ENCODE data around the gene CHD9NB. TPM values are rescaled to one million over a fixed set of nuclear protein-coding genes. Genes with fewer than 3 reads are reported as not detected.

Gene CHD9NB
- total RNA-seq, 2 experiments from 2014 or later = 0.17 to 0.42 TPM

DNA sequence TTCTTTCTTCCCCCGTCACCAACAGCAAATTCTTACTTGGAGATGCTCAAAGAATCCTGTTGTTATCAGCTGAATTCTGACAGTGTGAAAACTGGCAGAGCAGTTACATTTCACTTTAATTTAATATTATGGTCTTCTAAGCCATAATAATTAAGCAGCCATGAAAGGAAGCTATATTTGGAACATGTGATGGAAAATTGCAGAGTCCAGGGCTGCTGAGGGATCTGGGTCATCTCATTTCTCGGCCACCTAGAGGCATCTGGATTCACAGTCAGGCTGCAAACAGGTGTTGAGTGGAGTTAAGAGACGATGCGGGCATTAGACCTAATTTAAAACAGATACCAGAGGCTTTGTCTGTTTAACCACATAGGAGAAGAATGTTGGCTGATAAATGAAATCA is 38.4 kb downstream of the CHD9NB start:
- POLR2A ChIA-PET = no interaction called here
- Mint-ChIP-seq H3K4me3 (no peak overlapping the region), H3K9me3 (no peaks in the 10 kb centered on the region), H3K27me3 (peaks cover 5% of the 10 kb centered on the region), H3K4me1 (no peaks in the 10 kb centered on the region), H3K27ac (no peak overlapping the region), H3K36me3 (no peaks in the 10 kb centered on the region)
- no peak for DNase-seq
- no peak for ATAC-seq (ENCODE audit: low read depth)

DNA sequence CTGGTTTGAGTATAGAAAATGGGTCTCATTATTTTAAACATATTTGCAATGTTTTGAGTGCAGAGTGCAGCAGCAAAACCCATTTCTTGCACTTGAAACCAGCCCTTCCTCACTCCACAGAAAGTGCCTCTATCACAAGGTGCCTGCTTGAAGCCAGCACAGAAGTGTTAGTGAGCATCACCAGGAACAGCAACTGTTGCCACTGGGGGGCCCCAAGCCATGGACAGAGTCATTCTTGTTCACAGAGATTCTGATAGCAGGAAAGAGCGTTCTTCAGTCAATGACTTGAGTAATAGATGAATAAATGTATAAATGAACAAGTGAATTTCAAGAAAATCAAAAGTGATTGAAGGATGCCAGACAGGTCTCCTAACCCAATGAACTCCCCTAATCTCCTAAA is 45.6 kb downstream of the CHD9NB start:
- H3K27ac Mint-ChIP-seq = no peak overlapping the region
- DNase-seq = no peak
- POLR2A ChIA-PET = no interaction called here
- no peak for ATAC-seq (ENCODE audit: low read depth)
- H3K4me1 Mint-ChIP-seq = no peaks in the 10 kb centered on the region
- peaks cover 7% of the 10 kb centered on the region for H3K27me3 Mint-ChIP-seq
- no peaks in the 10 kb centered on the region for H3K36me3 Mint-ChIP-seq
- no peak overlapping the region for H3K4me3 Mint-ChIP-seq
- no peaks in the 10 kb centered on the region for H3K9me3 Mint-ChIP-seq

DNA sequence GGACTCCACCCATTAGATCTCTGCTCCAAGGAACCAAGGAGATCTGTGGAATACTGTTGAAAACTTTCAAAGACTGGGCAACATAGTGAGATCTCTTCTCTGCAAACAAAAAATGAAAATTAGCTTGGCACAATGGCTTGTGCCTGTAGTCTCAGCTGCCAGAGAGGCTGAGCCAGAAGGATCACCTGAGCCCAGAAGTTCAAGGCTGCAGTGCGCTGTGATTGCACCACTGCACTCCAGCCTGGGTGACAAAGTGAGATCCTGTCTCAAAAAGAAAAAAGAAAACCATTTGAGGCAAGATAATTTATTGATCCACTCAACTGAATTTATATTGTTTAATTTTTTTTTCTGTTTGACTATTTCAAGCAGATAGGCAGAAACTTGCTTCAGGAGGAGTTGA is 54.8 kb downstream of the CHD9NB start:
- DNase-seq = no peak
- Mint-ChIP-seq H3K4me3 (no peak overlapping the region), H3K4me1 (no peaks in the 10 kb centered on the region), H3K9me3 (no peaks in the 10 kb centered on the region), H3K27ac (no peak overlapping the region), H3K27me3 (peaks cover 3% of the 10 kb centered on the region), H3K36me3 (no peaks in the 10 kb centered on the region)
- POLR2A ChIA-PET = no interaction called here
- no peak for ATAC-seq (ENCODE audit: low read depth)

DNA sequence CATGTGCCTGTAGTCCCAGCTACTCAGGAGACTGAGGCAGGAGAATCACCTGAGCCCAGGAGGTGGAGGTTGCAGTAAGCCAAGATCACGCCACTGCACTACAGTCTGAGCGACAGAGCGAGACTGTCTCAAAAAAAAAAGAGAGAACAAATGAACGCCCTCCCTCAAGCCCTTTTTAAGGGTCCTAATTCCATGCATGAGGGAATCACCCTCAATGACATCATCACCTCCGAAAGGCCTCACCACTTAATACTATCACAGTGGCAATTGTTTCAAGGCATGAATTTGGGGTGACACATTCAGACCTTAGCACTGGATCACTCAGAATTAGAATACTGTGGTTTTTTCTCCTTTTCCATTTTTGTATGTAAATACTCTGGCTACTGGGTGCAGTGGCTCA is 57.8 kb downstream of the CHD9NB start:
- Mint-ChIP-seq H3K27me3 (no peaks in the 10 kb centered on the region), H3K27ac (no peak overlapping the region), H3K36me3 (no peaks in the 10 kb centered on the region), H3K9me3 (peaks cover 2% of the 10 kb centered on the region), H3K4me3 (no peak overlapping the region), H3K4me1 (no peaks in the 10 kb centered on the region)
- POLR2A ChIA-PET = no interaction called here
- ATAC-seq (ENCODE audit: low read depth) (no peak), DNase-seq (no peak)

DNA sequence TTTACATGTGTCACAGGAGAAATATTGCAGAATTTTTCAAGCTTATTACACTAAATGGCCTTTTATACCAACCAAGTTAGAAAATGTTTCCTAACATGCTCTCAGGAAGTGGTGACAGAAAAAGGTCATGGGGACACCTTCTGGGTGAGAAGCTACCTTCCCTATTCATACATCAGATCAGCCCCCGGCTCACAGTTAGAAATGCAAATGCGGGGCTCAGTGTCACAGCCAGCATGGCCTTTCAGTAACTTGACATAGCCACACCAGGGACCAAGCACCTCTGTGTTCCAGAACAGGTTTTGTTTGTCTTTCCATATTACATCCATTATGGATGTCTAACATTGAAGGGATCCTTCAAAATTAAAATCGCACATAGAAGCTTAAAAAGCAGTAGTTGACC is 59.5 kb downstream of the CHD9NB start:
- POLR2A ChIA-PET = no interaction called here
- H3K9me3 Mint-ChIP-seq = peaks cover 2% of the 10 kb centered on the region
- no peak for ATAC-seq (ENCODE audit: low read depth)
- H3K27me3 Mint-ChIP-seq = no peaks in the 10 kb centered on the region
- H3K4me1 Mint-ChIP-seq = no peaks in the 10 kb centered on the region
- no peaks in the 10 kb centered on the region for H3K36me3 Mint-ChIP-seq
- H3K4me3 Mint-ChIP-seq = no peak overlapping the region
- DNase-seq = no peak
- H3K27ac Mint-ChIP-seq = no peak overlapping the region

DNA sequence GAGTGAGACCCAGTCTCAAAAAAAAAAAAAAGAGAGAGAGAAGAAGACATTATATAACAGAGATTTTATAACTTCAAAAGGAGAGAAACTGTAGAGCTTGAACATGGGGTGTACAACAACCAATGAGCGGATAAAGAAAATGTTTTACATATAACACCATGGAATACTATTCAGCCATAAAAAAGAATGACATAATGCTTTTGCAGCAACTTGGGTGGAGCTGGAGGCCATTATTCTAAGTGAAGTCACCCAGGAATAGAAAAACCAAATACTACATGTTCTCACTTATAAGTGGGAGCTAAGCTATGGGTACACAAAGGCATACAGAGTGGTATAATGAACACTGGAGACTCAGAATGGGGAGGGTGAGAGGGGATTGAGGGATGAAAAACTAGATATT is 61.1 kb downstream of the CHD9NB start:
- POLR2A ChIA-PET = no interaction called here
- no peaks in the 10 kb centered on the region for H3K4me1 Mint-ChIP-seq
- H3K4me3 Mint-ChIP-seq = no peak overlapping the region
- no peaks in the 10 kb centered on the region for H3K36me3 Mint-ChIP-seq
- DNase-seq (no peak), ATAC-seq (ENCODE audit: low read depth) (no peak)
- H3K9me3 Mint-ChIP-seq = peaks cover 2% of the 10 kb centered on the region
- no peak overlapping the region for H3K27ac Mint-ChIP-seq
- no peaks in the 10 kb centered on the region for H3K27me3 Mint-ChIP-seq

Other genes with a start within 250 kb of the CHD9NB start
- gene CHD9, start 2.1 kb upstream of the CHD9NB start, total RNA-seq = 10 to 100 TPM; 30.2 to 37.9 TPM

Data from activated naive CD8-positive, alpha-beta T cell treated with anti-CD3 and anti-CD28 coated beads, Interleukin-2, amount 10 ng/mL, durations not matched to agents 7 days and 5 days (primary cell).